Loucy (cell line): ENCODE data around the gene ZNF732.

Experiments used
- H2AFZ ChIP-seq: fragments of 200-600 bp; sonication (generic); 2 replicates; pipeline ENCODE4 v1.6.0; 2016; ENCODE audit warnings: antibody characterized with exemption, mild to moderate bottlenecking, low read length, moderate library complexity
- H3F3A ChIP-seq: fragments of 200-600 bp; 2 replicates; pipeline ENCODE4 v1.6.0; 2016; ENCODE audit warnings: antibody characterized with exemption, low read depth, mild to moderate bottlenecking
- H3K27me3 ChIP-seq: fragments of 200-600 bp; sonication (generic); 2 replicates; pipeline ENCODE4 v1.6.1; 2014; ENCODE audit warnings: low read length, mild to moderate bottlenecking; ENCODE audit not compliant: insufficient read depth, poor library complexity, severe bottlenecking
- H3K36me3 ChIP-seq: fragments of 200-600 bp; sonication (generic); 2 replicates; pipeline ENCODE4 v1.6.1; 2016; ENCODE audit warnings: low read length; ENCODE audit not compliant: insufficient read depth
- H3K4me1 ChIP-seq: fragments of 200-600 bp; sonication (generic); 2 replicates; pipeline ENCODE4 v1.5.1; 2014; ENCODE audit warnings: low read length, mild to moderate bottlenecking; ENCODE audit not compliant: insufficient read depth, poor library complexity, severe bottlenecking
- H3K4me2 ChIP-seq: fragments of 200-600 bp; sonication (generic); 2 replicates; pipeline ENCODE4 v1.6.0; 2014; ENCODE audit warnings: antibody characterized with exemption, low read length, low read depth, mild to moderate bottlenecking; ENCODE audit not compliant: poor library complexity, severe bottlenecking
- H3K4me3 ChIP-seq: fragments of 200-600 bp; sonication (generic); 2 replicates; pipeline ENCODE4 v1.5.1; 2014; ENCODE audit warnings: low read length, mild to moderate bottlenecking, mixed read lengths; ENCODE audit not compliant: poor library complexity, severe bottlenecking
- H3K79me2 ChIP-seq: fragments of 200-600 bp; sonication (generic); 2 replicates; pipeline ENCODE4 v1.6.1; 2014; ENCODE audit warnings: low read length; ENCODE audit not compliant: insufficient read depth
- H3K9ac ChIP-seq: fragments of 200-600 bp; sonication (generic); 2 replicates; pipeline ENCODE4 v1.6.0; 2014; ENCODE audit warnings: mild to moderate bottlenecking, low read depth, low read length, moderate library complexity; ENCODE audit not compliant: poor library complexity, severe bottlenecking
- H3K9me2 ChIP-seq: fragments of 200-600 bp; sonication (generic); replicated peaks from 2 replicates; pipeline ENCODE4 v1.6.1; 2016; ENCODE audit warnings: low read depth, low read length, mixed read lengths
- H3K9me3 ChIP-seq: fragments of 200-600 bp; sonication (generic); 2 replicates; pipeline ENCODE4 v1.6.1; 2014; ENCODE audit warnings: mild to moderate bottlenecking, antibody characterized with exemption, low read length, low read depth; ENCODE audit not compliant: insufficient read depth
- H4K20me1 ChIP-seq: fragments of 200-600 bp; sonication (generic); 2 replicates; pipeline ENCODE4 v1.6.0; 2014; ENCODE audit warnings: antibody characterized with exemption, low read length, mild to moderate bottlenecking; ENCODE audit not compliant: insufficient read depth, poor library complexity, severe bottlenecking
- CTCF ChIP-seq: fragments of 200-600 bp; sonication (generic); conservative IDR thresholded peaks from 2 replicates; pipeline ENCODE4 v1.5.1; 2014; ENCODE audit warnings: mild to moderate bottlenecking, antibody characterized with exemption, low read length
- EZH2phosphoT487 ChIP-seq: fragments of 200-600 bp; IDR thresholded peaks from 2 replicates; pipeline ENCODE4 v1.6.1; 2018; ENCODE audit warnings: antibody characterized with exemption, mild to moderate bottlenecking, moderate library complexity, borderline replicate concordance

The ZNF732 gene

GRCh38 chr4:337932-338758, 32.9 kb upstream of the ZNF732 start:
- no peaks in the 10 kb centered on the region for H3K4me1 ChIP-seq
- peak overlapping the region; percentile 73 for H2AFZ ChIP-seq
- no peaks in the 10 kb centered on the region for H4K20me1 ChIP-seq
- peak overlapping the region; percentile 83 for H3K4me3 ChIP-seq
- peaks cover 2% of the 10 kb centered on the region; the same call in 1 of the 2 replicates for H3K9me3 ChIP-seq
- TF ChIP-seq CTCF (no peak), EZH2phosphoT487 (no peak)
- peak overlapping the region; percentile 83 for H3K9ac ChIP-seq
- peaks cover 28% of the 10 kb centered on the region; the same call in 1 of the 2 replicates for H3K79me2 ChIP-seq
- no peaks in the 10 kb centered on the region for H3F3A ChIP-seq
- H3K36me3 ChIP-seq: no peaks in the 10 kb centered on the region
- H3K9me2 ChIP-seq: no peaks in the 10 kb centered on the region
- H3K27me3 ChIP-seq: no peaks in the 10 kb centered on the region
- H3K4me2 ChIP-seq: peak overlapping the region; percentile 67

GRCh38 chr4:337143-337931, 32.1 kb upstream of the ZNF732 start, which contains the start of gene ZNF141:
Gene ZNF141, plus strand, starts transcription at chr4:337814. Its CDS starts 170 bp downstream, at chr4:337984.
- TF ChIP-seq EZH2phosphoT487 (no peak), CTCF (no peak)
- Histone ChIP-seq H3K4me2 (peak within 1 kb of the TSS; percentile 67), H3F3A (no peaks in the 10 kb centered on the region), H2AFZ (peak within 1 kb of the TSS; percentile 96), H4K20me1 (no peaks in the 10 kb centered on the region), H3K4me3 (peak within 1 kb of the TSS; percentile 83), H3K79me2 (peaks cover 28% of the 10 kb centered on the region; the same call in 1 of the 2 replicates), H3K9ac (peak within 1 kb of the TSS; percentile 83), H3K4me1 (no peaks in the 10 kb centered on the region), H3K27me3 (no peaks in the 10 kb centered on the region), H3K9me3 (peaks cover 2% of the 10 kb centered on the region; the same call in 1 of the 2 replicates), H3K36me3 (no peaks in the 10 kb centered on the region), H3K9me2 (no peaks in the 10 kb centered on the region)

GRCh38 chr4:336893-337142, 31.5 kb upstream of the ZNF732 start:
- H4K20me1 ChIP-seq: no peaks in the 10 kb centered on the region
- H3F3A ChIP-seq: no peaks in the 10 kb centered on the region
- no peaks in the 10 kb centered on the region for H3K27me3 ChIP-seq
- H3K79me2 ChIP-seq: peaks cover 28% of the 10 kb centered on the region; the same call in 1 of the 2 replicates
- H3K9me3 ChIP-seq: peaks cover 2% of the 10 kb centered on the region; the same call in 1 of the 2 replicates
- H3K9me2 ChIP-seq: no peaks in the 10 kb centered on the region
- H3K9ac ChIP-seq: peak overlapping the region; percentile 60
- H3K4me1 ChIP-seq: no peaks in the 10 kb centered on the region
- H3K4me3 ChIP-seq: peak overlapping the region; percentile 83
- H2AFZ ChIP-seq: no peak overlapping the region
- TF ChIP-seq EZH2phosphoT487 (no peak), CTCF (no peak)
- H3K36me3 ChIP-seq: no peaks in the 10 kb centered on the region
- H3K4me2 ChIP-seq: peak overlapping the region; percentile 64
